GM18868 (cell line): ENCODE results near the gene SLC7A10.

Experiments used
- ATAC-seq: cut with Tn5 transposase; IDR thresholded peaks from one replicate; pipeline ENCODE4 v1.9.1; 2021; ENCODE audit warnings: mild to moderate bottlenecking, moderate library complexity; ENCODE audit not compliant: unreplicated experiment

Gene SLC7A10

GRCh38 chr19:33225458-33225926, at the start of gene SLC7A10:
TSS of gene SLC7A10 (minus strand) at chr19:33225850. CDS start at chr19:33225703, 147 bp downstream.
- ATAC-seq, result no peak

- ATAC-seq, result no peak
Measured at GRCh38 chr19:33274663-33275558, 49.3 kb upstream of the SLC7A10 start.

- ATAC-seq, result no peak
Measured at GRCh38 chr19:33273881-33274662, 48.4 kb upstream of the SLC7A10 start.

GRCh38 chr19:33273065-33273736, 47.6 kb upstream of the SLC7A10 start:
- no peak for ATAC-seq

GRCh38 chr19:33271246-33272021, 45.8 kb upstream of the SLC7A10 start:
- no peak for ATAC-seq

- no peak for ATAC-seq
Measured at GRCh38 chr19:33270769-33271168, 45.1 kb upstream of the SLC7A10 start.

- no peak for ATAC-seq
Measured at GRCh38 chr19:33269016-33269415, 43.4 kb upstream of the SLC7A10 start.

- ATAC-seq, result no peak
Measured at GRCh38 chr19:33268162-33268991, 42.7 kb upstream of the SLC7A10 start.

- ATAC-seq, result no peak
Measured at GRCh38 chr19:33267706-33268105, 42.1 kb upstream of the SLC7A10 start.

GRCh38 chr19:33266974-33267484, 41.4 kb upstream of the SLC7A10 start:
- no peak for ATAC-seq

- ATAC-seq, result no peak
Measured at GRCh38 chr19:33264881-33265445, 39.3 kb upstream of the SLC7A10 start.

- ATAC-seq, result no peak
Measured at GRCh38 chr19:33263325-33264023, 37.8 kb upstream of the SLC7A10 start.

- ATAC-seq, result no peak
Measured at GRCh38 chr19:33261511-33262189, 36.0 kb upstream of the SLC7A10 start.

- no peak for ATAC-seq
Measured at GRCh38 chr19:33260628-33261418, 35.2 kb upstream of the SLC7A10 start.

- no peak for ATAC-seq
Measured at GRCh38 chr19:33259539-33259938, 33.9 kb upstream of the SLC7A10 start.

GRCh38 chr19:33257828-33258227, 32.2 kb upstream of the SLC7A10 start:
- ATAC-seq, result no peak

- ATAC-seq, result no peak
Measured at GRCh38 chr19:33256261-33256660, 30.6 kb upstream of the SLC7A10 start.
